Epithelial cell of esophagus (primary cell): ENCODE data around the gene HDAC9.
A peak's percentile ranks its signal among the peaks of the same experiment; 100 is the strongest.

Source experiments
- DNase-seq: peaks from one replicate; pipeline ENCODE4 v3.0.0; 2010; ENCODE audit warnings: low read depth
- H3K4me3 ChIP-seq: 2 replicates; pipeline ENCODE4 v1.5.1; 2011; ENCODE audit warnings: mild to moderate bottlenecking, low read length, control low read depth
- CTCF ChIP-seq: IDR thresholded peaks from 2 replicates; pipeline ENCODE4 v1.5.1; 2011; ENCODE audit warnings: low read depth, mild to moderate bottlenecking, low read length, control low read depth, inconsistent platforms; ENCODE audit not compliant: insufficient read depth; ENCODE audit errors: missing control alignments

The HDAC9 gene

GRCh38 chr7:18889436-18889835 is 393.9 kb downstream of the HDAC9 start:
- DNase-seq: peak; percentile 29
- no peak for TF ChIP-seq CTCF

GRCh38 chr7:18890134-18890533 is 394.6 kb downstream of the HDAC9 start:
- TF ChIP-seq CTCF: no peak
- peak; percentile 17 for DNase-seq
- H3K4me3 ChIP-seq: no peak overlapping the region

More at GRCh38 chr7:18889436-18889835, 393.9 kb downstream of the HDAC9 start:
- no peak overlapping the region for H3K4me3 ChIP-seq

DNA sequence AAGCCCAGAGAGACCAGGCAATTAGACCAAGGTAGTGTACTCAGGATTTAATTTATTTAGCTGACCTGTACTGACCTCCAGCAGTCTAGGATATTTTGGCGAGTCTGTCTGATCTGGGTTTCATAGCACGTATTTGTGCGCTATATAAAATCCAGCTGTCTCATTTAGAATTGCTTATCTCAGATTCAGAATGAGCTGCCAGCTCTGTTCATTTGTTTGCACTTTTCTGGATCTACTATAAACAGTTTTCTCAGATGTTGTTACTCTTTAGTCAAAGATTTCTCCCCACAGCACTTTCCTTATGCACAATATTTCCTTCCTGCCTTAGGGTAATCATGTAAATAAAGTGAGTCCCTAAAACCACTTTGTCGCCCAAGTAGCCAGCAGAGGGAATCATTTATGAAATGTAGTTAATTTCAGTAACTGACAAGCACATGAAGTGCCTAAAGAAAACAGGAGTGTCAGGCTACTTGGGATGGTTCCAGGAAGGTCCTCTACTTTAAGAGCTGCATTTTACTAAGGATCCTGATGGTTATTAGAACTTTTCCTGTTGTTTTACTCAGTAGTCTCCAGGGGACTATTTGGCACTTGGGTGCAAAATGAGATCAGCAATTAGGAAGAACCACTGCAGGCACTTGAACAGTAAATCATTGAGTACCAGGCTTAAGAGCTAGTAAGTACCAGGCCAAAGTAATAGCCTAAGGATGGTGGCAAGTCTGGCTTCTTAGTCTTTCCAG is 395.5 kb downstream of the HDAC9 start:
- DNase-seq: no peak
- H3K4me3 ChIP-seq: no peak overlapping the region
- no peak for TF ChIP-seq CTCF

GRCh38 chr7:18893156-18893555 is 397.6 kb downstream of the HDAC9 start:
- DNase-seq: peak; percentile 23
- no peak overlapping the region for H3K4me3 ChIP-seq
- no peak for TF ChIP-seq CTCF

DNA sequence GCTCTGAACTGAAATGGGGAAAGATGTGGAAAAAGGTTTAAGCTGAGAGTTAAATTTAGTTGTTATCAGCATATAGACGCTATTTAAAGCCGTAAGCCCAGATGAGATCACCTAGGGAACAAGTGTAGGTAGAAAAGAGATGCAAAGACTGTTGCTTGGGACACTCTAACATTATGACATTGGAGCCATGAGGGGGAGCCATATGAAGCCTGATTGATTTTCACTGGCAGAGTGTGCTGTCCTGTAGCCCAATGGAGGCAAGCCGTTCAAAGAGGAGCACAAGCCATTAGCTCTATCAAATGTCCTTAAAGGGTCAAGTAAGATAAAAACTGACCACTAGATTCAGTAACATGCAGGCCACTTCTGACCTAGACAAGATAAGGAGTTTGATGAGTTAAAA is 398.6 kb downstream of the HDAC9 start:
- no peak for TF ChIP-seq CTCF
- no peak for DNase-seq
- H3K4me3 ChIP-seq: no peak overlapping the region

DNA sequence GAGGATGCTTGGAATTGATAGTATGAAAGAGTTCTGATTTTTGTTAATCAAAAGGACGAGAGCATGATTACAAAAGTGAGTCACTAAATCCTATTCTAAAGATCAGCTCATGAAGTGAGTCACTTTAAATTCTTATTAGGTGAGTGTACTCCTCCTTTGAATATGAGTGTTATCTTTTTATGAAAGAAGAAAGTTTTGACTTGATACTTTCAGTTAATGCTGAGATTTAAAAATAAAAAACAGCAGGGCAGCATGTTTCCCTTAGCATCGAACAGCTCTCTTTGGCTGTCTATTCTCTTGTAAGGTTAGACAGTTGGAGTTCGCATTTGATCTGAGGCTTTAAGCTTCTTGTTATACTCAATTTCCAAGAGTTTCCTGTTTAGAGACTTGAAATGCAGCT is 399.9 kb downstream of the HDAC9 start:
- no peak for TF ChIP-seq CTCF
- DNase-seq: peak; percentile 75
- H3K4me3 ChIP-seq: peak overlapping the region; percentile 23

GRCh38 chr7:18896343-18896975 is 400.9 kb downstream of the HDAC9 start:
- H3K4me3 ChIP-seq: no peak overlapping the region
- no peak for DNase-seq

More at GRCh38 chr7:18896343-18896975, 400.9 kb downstream of the HDAC9 start:
- no peak for TF ChIP-seq CTCF
